B cell (primary cell): ENCODE results near the gene CNTNAP2. TPM values are rescaled to one million over a fixed set of nuclear protein-coding genes. Genes with fewer than 3 reads are reported as not detected.

Source experiments
- ATAC-seq: fragments of 200-7000 bp; cut with Tn5 transposase; one replicate; pipeline ENCODE4 v1.10.0; 2021; ENCODE audit warnings: low read depth, mild to moderate bottlenecking, moderate number of reproducible peaks, moderate library complexity
- CTCF ChIA-PET: fragments of 350-600 bp; sonication (Branson Sonifier 250); formaldehyde crosslinking; loops from one replicate; lab custom pipeline; 2021; ENCODE audit warnings: antibody characterized with exemption, inconsistent platforms; lab: Charles Lee
- POLR2A ChIA-PET: fragments of 350-600 bp; sonication (Branson Sonifier 250); formaldehyde crosslinking; loops from one replicate; lab custom pipeline; 2021; ENCODE audit warnings: antibody characterized with exemption; lab: Charles Lee
- DNase-seq: peaks from one replicate; pipeline ENCODE4 v3.0.0; 2013
- H2AFZ ChIP-seq: 2 replicates; pipeline ENCODE4 v1.6.1; 2012; ENCODE audit warnings: mild to moderate bottlenecking, low read depth, low read length; ENCODE audit not compliant: insufficient read depth, poor library complexity, severe bottlenecking
- H3K27ac ChIP-seq, 2 donors: 1 replicate in 1 of 2; 2 replicates in 1 of 2; pipeline ENCODE4 v1.5.1; 2012 to 2013; ENCODE audit warnings: low read length in 2 of 2, mild to moderate bottlenecking in 2 of 2, moderate library complexity in 1 of 2
- H3K27me3 ChIP-seq, 4 experiments: fragments of 200-600 bp in 1 of 4; sonication (generic) in 1 of 4; replicated peaks in 1 of 4; 1 replicate in 2 of 4; 2 replicates in 2 of 4; pipeline versions ENCODE4 v1.6.1 to v1.7.0; 2013 to 2016; ENCODE audit warnings: low read length in 3 of 4, mild to moderate bottlenecking in 2 of 4, mixed read lengths in 1 of 4, moderate library complexity in 1 of 4; ENCODE audit not compliant: insufficient read depth in 4 of 4, control insufficient read depth in 3 of 4; ENCODE audit errors: control extremely low read depth in 1 of 4
- H3K36me3 ChIP-seq, 2 experiments: replicated peaks in 1 of 2; 1 replicate in 1 of 2; 2 replicates in 1 of 2; pipeline versions ENCODE4 v1.6.1 to v1.7.1; 2013; ENCODE audit warnings: low read length in 1 of 2; ENCODE audit not compliant: insufficient read depth in 2 of 2, control insufficient read depth in 1 of 2; ENCODE audit errors: control extremely low read depth in 1 of 2, extremely low read depth in 1 of 2
- H3K4me1 ChIP-seq, 2 donors: fragments of 200-600 bp in 1 of 2; sonication (generic) in 1 of 2; 1 replicate in 1 of 2; 2 replicates in 1 of 2; pipeline versions ENCODE4 v1.5.1 to v1.6.1; 2013 to 2017; ENCODE audit warnings: low read length in 2 of 2; ENCODE audit not compliant: control insufficient read depth in 2 of 2, insufficient read depth in 2 of 2
- H3K4me2 ChIP-seq: replicated peaks from 2 replicates; pipeline ENCODE3; 2012; ENCODE audit warnings: mild to moderate bottlenecking, low read depth, low read length; ENCODE audit not compliant: poor library complexity, severe bottlenecking
- H3K4me3 ChIP-seq, 5 experiments: fragments of 200-600 bp in 1 of 5; sonication (generic) in 1 of 5; 1 replicate in 3 of 5; 2 replicates in 2 of 5; pipeline versions ENCODE4 v1.5.1 to v1.7.0; 2011 to 2016; ENCODE audit warnings: low read length in 4 of 5, mild to moderate bottlenecking in 4 of 5, low read depth in 2 of 5, control low read depth in 1 of 5, moderate library complexity in 1 of 5; ENCODE audit not compliant: insufficient read depth in 1 of 5; ENCODE audit errors: control extremely low read depth in 1 of 5, extremely low read depth in 1 of 5
- H3K79me2 ChIP-seq: fragments of 200-600 bp; sonication (generic); one replicate; pipeline ENCODE4 v1.6.0; 2016; ENCODE audit warnings: low read length; ENCODE audit not compliant: control insufficient read depth, insufficient read depth
- H3K9ac ChIP-seq: fragments of 200-600 bp; sonication (generic); 2 replicates; pipeline ENCODE4 v1.6.1; 2017; ENCODE audit warnings: mild to moderate bottlenecking, low read length, moderate library complexity
- H3K9me3 ChIP-seq, 3 donors: one replicate each; pipeline versions ENCODE4 v1.6.1 to v1.7.1; 2013; ENCODE audit warnings: low read length in 2 of 3; ENCODE audit not compliant: control insufficient read depth in 2 of 3, insufficient read depth in 1 of 3; ENCODE audit errors: control extremely low read depth in 1 of 3
- H4K20me1 ChIP-seq: 2 replicates; pipeline ENCODE4 v1.6.0; 2012; ENCODE audit warnings: mild to moderate bottlenecking, low read length; ENCODE audit not compliant: insufficient read depth, control insufficient read depth, poor library complexity, severe bottlenecking
- H3K27ac Mint-ChIP-seq: one replicate; pipeline ENCODE4 v1.8.0; 2021; ENCODE audit warnings: mixed read lengths
- H3K27me3 Mint-ChIP-seq: one replicate; pipeline ENCODE4 v1.8.0; 2021; ENCODE audit warnings: mixed read lengths
- H3K4me1 Mint-ChIP-seq: one replicate; pipeline ENCODE4 v1.8.0; 2021; ENCODE audit warnings: mixed read lengths
- H3K4me3 Mint-ChIP-seq: one replicate; pipeline ENCODE4 v1.8.0; 2021; ENCODE audit warnings: mixed read lengths
- H3K9me3 Mint-ChIP-seq: one replicate; pipeline ENCODE4 v1.8.0; 2022; ENCODE audit warnings: mixed read lengths; ENCODE audit not compliant: insufficient read depth
- CTCF ChIP-seq: fragments of 200-600 bp; IDR thresholded peaks from one replicate; pipeline ENCODE4 v1.8.0; 2022; ENCODE audit warnings: antibody characterized with exemption, mild to moderate bottlenecking
- EZH2 ChIP-seq: IDR thresholded peaks from 2 replicates; pipeline ENCODE4 v1.6.1; 2012; ENCODE audit warnings: borderline replicate concordance, low read depth, mild to moderate bottlenecking, moderate library complexity, low read length; ENCODE audit not compliant: insufficient read depth, poor library complexity, severe bottlenecking
- WGBS: methylation state at CpG from one replicate; pipeline ENCODE4 v1.1.5; 2013; ENCODE audit warnings: missing lambda C conversion rate; ENCODE audit not compliant: insufficient coverage; 5-methylcytosine and 5-hydroxymethylcytosine counted together
- intact Hi-C: fragments of 100-400 bp; cut with micrococcal nuclease; formaldehyde crosslinking; loops from one replicate; pipeline ENCODE4 v1.10.0; 2022
- polyA plus RNA-seq: library from polyadenylated mRNA; depleted of rRNA; stranded (reverse); fragments of >200 nt; gene quantifications from 2 replicates; pipeline ENCODE4 v1.2.3, GENCODE V29; 2012
- total RNA-seq, 2 donors: library from RNA; stranded (reverse); fragments of 120-200 nt in 1 of 2; gene quantifications; 1 replicate in 1 of 2; 2 replicates in 1 of 2; pipeline versions ENCODE4 v1.2.3 to v1.2.4, GENCODE V29; 2013 to 2022

The CNTNAP2 gene
- total and polyA plus RNA-seq, 2 donors (not counting 1 experiment from before 2014, with no cell fraction given): 7.4 to 16.6 TPM

GRCh38 chr7:146366938-146367337 is 250.3 kb downstream of the CNTNAP2 start:
- H3K27me3 Mint-ChIP-seq: no peaks in the 10 kb centered on the region
- H3K27ac Mint-ChIP-seq: no peak overlapping the region
- H3K4me1 Mint-ChIP-seq: no peaks in the 10 kb centered on the region
- Histone ChIP-seq H3K27me3 (no peaks in the 10 kb centered on the region), H3K9me3 (peaks cover 0 to 10% (median 0%) of the 10 kb centered on the region in 3 donors), H2AFZ (no peak overlapping the region), H4K20me1 (no peaks in the 10 kb centered on the region), H3K4me2 (no peak overlapping the region), H3K9ac (no peak overlapping the region), H3K27ac (no peak overlapping the region), H3K4me3 (no peak overlapping the region), H3K79me2 (no peaks in the 10 kb centered on the region), H3K4me1 (no peaks in the 10 kb centered on the region), H3K36me3 (no peaks in the 10 kb centered on the region)
- ATAC-seq (no peak), DNase-seq (no peak)
- CTCF ChIA-PET: no interaction called here
- H3K9me3 Mint-ChIP-seq: no peaks in the 10 kb centered on the region
- no CpG with 5 or more reads among the region's 2 CpGs for WGBS
- no peak overlapping the region for H3K4me3 Mint-ChIP-seq
- POLR2A ChIA-PET: no interaction called here
- intact Hi-C loops: no loop called here
- no peak for TF ChIP-seq CTCF
- no peak for TF ChIP-seq EZH2

- H3K27me3 ChIP-seq: no peaks in the 10 kb centered on the region
- POLR2A ChIA-PET: no interaction called here
- H3K9ac ChIP-seq: no peak overlapping the region
- peaks cover 0 to 10% (median 0%) of the 10 kb centered on the region in 3 donors for H3K9me3 ChIP-seq
- H3K79me2 ChIP-seq: no peaks in the 10 kb centered on the region
- TF ChIP-seq EZH2 (no peak), CTCF (no peak)
- Mint-ChIP-seq H3K27me3 (no peaks in the 10 kb centered on the region), H3K4me3 (no peak overlapping the region), H3K27ac (no peak overlapping the region), H3K9me3 (no peaks in the 10 kb centered on the region), H3K4me1 (no peaks in the 10 kb centered on the region)
- H2AFZ ChIP-seq: no peak overlapping the region
- no CpG with 5 or more reads among the region's 9 CpGs for WGBS
- intact Hi-C loops: no loop called here
- H3K36me3 ChIP-seq: no peaks in the 10 kb centered on the region
- no peaks in the 10 kb centered on the region for H3K4me1 ChIP-seq
- H4K20me1 ChIP-seq: no peaks in the 10 kb centered on the region
- CTCF ChIA-PET: no interaction called here
- DNase-seq (no peak), ATAC-seq (no peak)
- H3K4me3 ChIP-seq: no peak overlapping the region
- H3K4me2 ChIP-seq: no peak overlapping the region
- H3K27ac ChIP-seq: no peak overlapping the region
Measured at GRCh38 chr7:146370171-146370570, 253.6 kb downstream of the CNTNAP2 start.
